Measurements from ENCODE around the gene CEP83. TPM values are rescaled to one million over a fixed set of nuclear protein-coding genes. Genes with fewer than 3 reads are reported as not detected.
"Not testable (repeated sequence)": the region's sequence is repeated elsewhere in the genome, so short reads cannot be mapped to it uniquely, and the experiment has no call there.

Gene CEP83
- total RNA-seq, 2 donors from 2014 or later: 6.8 to 26.5 TPM

DNA sequence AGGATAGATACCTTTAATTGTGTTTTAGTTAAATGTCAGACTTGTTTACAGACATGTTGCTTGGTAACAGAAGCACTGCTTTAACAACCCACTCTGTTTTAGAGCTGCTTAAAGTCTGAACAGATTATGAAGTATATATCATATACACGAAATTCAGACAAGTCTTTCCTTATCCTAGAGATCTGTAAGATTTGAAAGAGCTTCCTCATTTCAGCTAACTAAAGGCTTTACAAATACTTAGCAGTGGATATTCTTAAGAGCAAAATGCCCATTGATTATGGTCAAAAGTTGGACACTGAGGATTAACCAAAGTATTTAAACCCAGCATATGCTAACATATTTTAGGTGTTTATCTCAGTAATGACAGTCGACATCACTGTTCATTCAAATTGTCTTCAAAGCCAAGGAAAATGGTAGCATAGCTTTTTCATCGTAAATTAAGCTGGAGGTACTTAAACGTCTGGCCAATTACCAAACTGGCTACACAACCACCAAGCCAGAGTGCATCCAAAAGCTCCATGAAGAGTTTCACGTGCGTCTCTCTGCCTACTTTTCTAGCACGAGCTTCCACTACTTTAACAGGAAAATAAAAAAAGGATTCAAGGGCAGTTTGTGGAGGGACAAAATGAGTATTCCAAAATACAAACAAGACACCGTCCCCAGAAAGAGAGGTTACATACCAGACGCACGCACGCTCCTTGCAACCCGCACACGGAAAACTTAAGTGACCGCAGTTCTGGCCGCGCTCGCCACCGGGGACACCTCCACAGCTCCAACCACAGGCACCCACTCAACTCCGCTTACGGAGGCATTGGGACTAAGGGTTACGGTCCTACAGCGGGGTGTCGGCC lies 565 bp downstream of the CEP83 start:
- H3K9me3 ChIP-seq: no peaks in the 10 kb centered on the region
- intact Hi-C loops (cut with DNase I): no loop called here
- peak overlapping the region; percentile 88 to 90 for H3K27ac ChIP-seq
- H3K4me1 ChIP-seq (replicated peaks): no peaks in the 10 kb centered on the region
- TF ChIP-seq POLR2A (IDR thresholded peaks at IDR 0.05) (no peak), POLR2AphosphoS5 (IDR thresholded peaks at IDR 0.05) (no peak)
- TF ChIP-seq, protein P1, sequence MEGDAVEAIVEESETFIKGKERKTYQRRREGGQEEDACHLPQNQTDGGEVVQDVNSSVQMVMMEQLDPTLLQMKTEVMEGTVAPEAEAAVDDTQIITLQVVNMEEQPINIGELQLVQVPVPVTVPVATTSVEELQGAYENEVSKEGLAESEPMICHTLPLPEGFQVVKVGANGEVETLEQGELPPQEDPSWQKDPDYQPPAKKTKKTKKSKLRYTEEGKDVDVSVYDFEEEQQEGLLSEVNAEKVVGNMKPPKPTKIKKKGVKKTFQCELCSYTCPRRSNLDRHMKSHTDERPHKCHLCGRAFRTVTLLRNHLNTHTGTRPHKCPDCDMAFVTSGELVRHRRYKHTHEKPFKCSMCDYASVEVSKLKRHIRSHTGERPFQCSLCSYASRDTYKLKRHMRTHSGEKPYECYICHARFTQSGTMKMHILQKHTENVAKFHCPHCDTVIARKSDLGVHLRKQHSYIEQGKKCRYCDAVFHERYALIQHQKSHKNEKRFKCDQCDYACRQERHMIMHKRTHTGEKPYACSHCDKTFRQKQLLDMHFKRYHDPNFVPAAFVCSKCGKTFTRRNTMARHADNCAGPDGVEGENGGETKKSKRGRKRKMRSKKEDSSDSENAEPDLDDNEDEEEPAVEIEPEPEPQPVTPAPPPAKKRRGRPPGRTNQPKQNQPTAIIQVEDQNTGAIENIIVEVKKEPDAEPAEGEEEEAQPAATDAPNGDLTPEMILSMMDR (IDR thresholded peaks at IDR 0.05): no peak
- under 1% methylated on average over 23 of the region's 23 CpGs for WGBS
- H3K27me3 ChIP-seq (replicated peaks; ENCODE audit: insufficient read depth): no peaks in the 10 kb centered on the region
- H3K36me3 ChIP-seq: no peaks in the 10 kb centered on the region
- no peak for DNase-seq (ENCODE audit: low spot score)
- peak overlapping the region; percentile 66 to 77 for H3K4me3 ChIP-seq

DNA sequence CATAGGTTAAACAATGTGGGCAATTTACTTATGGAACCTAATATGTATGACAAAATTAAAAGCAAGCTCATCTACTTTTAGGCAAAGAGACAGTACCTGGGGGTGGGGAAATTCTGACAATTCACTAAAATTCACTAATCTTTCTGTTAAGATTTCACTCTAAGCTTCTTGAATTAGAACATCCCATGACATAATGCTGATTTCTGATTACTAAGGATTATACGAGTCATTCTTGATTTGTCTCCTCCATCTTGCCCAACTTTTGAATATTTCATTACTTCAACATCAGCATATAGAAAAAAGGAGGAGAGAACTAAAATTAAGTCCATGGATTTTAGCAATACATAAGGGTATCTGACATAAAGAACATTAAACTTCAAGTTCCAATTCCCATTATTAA lies 2.4 kb downstream of the CEP83 start:
- Histone ChIP-seq H3K9me3 (no peaks in the 10 kb centered on the region), H3K4me3 (no peak overlapping the region), H3K27ac (no peak overlapping the region), H3K36me3 (no peaks in the 10 kb centered on the region), H3K4me1 (replicated peaks) (no peaks in the 10 kb centered on the region), H3K27me3 (replicated peaks; ENCODE audit: insufficient read depth) (no peaks in the 10 kb centered on the region)
- intact Hi-C loops (cut with DNase I): no loop called here
- WGBS: 94% methylated on average over 1 of the region's 1 CpG
- no peak for DNase-seq (ENCODE audit: low spot score)
- TF ChIP-seq POLR2AphosphoS5 (IDR thresholded peaks at IDR 0.05): no peak
- TF ChIP-seq, protein P1 (IDR thresholded peaks at IDR 0.05): no peak
- TF ChIP-seq POLR2A (IDR thresholded peaks at IDR 0.05): no peak

GRCh38 chr12:94454318-94454717 lies 5.3 kb downstream of the CEP83 start:
- H3K36me3 ChIP-seq; H3K4me1 ChIP-seq (replicated peaks); intact Hi-C loops (cut with DNase I); H3K9me3 ChIP-seq; H3K4me3 ChIP-seq; DNase-seq (ENCODE audit: low spot score); H3K27ac ChIP-seq; H3K27me3 ChIP-seq (replicated peaks; ENCODE audit: insufficient read depth): not testable (repeated sequence)
- WGBS: 96% methylated on average over 7 of the region's 7 CpGs

DNA sequence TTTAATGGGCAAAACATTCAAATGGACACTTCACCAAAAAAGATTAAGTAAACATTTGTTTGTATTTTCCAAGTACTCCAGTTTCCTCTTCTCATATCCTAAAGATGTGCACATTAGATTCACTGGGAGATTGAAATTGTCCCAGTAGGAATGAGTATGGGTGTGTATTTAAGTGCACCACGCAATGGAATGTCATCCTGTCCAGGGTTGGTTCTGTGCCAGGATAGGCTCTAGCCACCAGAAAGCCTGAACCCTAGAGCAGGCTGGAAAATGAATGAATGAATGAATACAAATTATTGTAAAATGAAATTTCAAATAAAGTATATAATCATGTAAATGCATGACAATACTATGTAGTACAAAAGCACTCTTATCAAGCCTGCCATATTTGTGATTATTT lies 14.0 kb downstream of the CEP83 start:
- DNase-seq (ENCODE audit: low spot score): no peak
- Histone ChIP-seq H3K4me1 (replicated peaks) (no peaks in the 10 kb centered on the region), H3K9me3 (no peaks in the 10 kb centered on the region), H3K4me3 (no peak overlapping the region), H3K36me3 (no peaks in the 10 kb centered on the region), H3K27me3 (replicated peaks; ENCODE audit: insufficient read depth) (no peaks in the 10 kb centered on the region), H3K27ac (no peak overlapping the region)
- intact Hi-C loops (cut with DNase I): no loop called here
- TF ChIP-seq POLR2A (IDR thresholded peaks at IDR 0.05) (no peak), POLR2AphosphoS5 (IDR thresholded peaks at IDR 0.05) (no peak)
- TF ChIP-seq, protein P1 (IDR thresholded peaks at IDR 0.05): no peak
- WGBS: 68% methylated on average over 1 of the region's 1 CpG

- Histone ChIP-seq H3K27ac (no peak overlapping the region), H3K9me3 (no peaks in the 10 kb centered on the region), H3K4me3 (no peak overlapping the region), H3K27me3 (replicated peaks; ENCODE audit: insufficient read depth) (no peaks in the 10 kb centered on the region), H3K4me1 (replicated peaks) (no peaks in the 10 kb centered on the region), H3K36me3 (no peaks in the 10 kb centered on the region)
- DNase-seq (ENCODE audit: low spot score): no peak
- intact Hi-C loops (cut with DNase I): no loop called here
- 97% methylated on average over 1 of the region's 1 CpG for WGBS
- TF ChIP-seq, protein P1 (IDR thresholded peaks at IDR 0.05): no peak
- no peak for TF ChIP-seq POLR2A (IDR thresholded peaks at IDR 0.05)
- no peak for TF ChIP-seq POLR2AphosphoS5 (IDR thresholded peaks at IDR 0.05)
Measured at GRCh38 chr12:94437303-94437702, 22.4 kb downstream of the CEP83 start.

Data from prostate gland (tissue), 2 donors.